ENCODE measurements around the gene RPL22.

GRCh38 chr1:6162773-6163172, 36.6 kb downstream of the RPL22 start:
- no peak for TF ChIP-seq POLR2AphosphoS5 (IDR thresholded peaks at IDR 0.05)
- TF ChIP-seq, protein P1, sequence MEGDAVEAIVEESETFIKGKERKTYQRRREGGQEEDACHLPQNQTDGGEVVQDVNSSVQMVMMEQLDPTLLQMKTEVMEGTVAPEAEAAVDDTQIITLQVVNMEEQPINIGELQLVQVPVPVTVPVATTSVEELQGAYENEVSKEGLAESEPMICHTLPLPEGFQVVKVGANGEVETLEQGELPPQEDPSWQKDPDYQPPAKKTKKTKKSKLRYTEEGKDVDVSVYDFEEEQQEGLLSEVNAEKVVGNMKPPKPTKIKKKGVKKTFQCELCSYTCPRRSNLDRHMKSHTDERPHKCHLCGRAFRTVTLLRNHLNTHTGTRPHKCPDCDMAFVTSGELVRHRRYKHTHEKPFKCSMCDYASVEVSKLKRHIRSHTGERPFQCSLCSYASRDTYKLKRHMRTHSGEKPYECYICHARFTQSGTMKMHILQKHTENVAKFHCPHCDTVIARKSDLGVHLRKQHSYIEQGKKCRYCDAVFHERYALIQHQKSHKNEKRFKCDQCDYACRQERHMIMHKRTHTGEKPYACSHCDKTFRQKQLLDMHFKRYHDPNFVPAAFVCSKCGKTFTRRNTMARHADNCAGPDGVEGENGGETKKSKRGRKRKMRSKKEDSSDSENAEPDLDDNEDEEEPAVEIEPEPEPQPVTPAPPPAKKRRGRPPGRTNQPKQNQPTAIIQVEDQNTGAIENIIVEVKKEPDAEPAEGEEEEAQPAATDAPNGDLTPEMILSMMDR (IDR thresholded peaks at IDR 0.05), result no peak
